ENCODE measurements around the gene PTGS1.

PTGS1 gene

GRCh38 chr9:122372856-122373845 is 2.3 kb downstream of the PTGS1 start:
- Mint-ChIP-seq H3K9me3 (peaks cover 2% of the 10 kb centered on the region), H3K27ac (no peak overlapping the region), H3K4me3 (no peak overlapping the region), H3K27me3 (no peaks in the 10 kb centered on the region), H3K4me1 (peaks cover 39% of the 10 kb centered on the region), H3K36me3 (peaks cover 6% of the 10 kb centered on the region)
- DNase-seq (ENCODE audit: low spot score in 2 of 2) (no peak), ATAC-seq (ENCODE audit: low read depth) (no peak)

- H3K27me3 Mint-ChIP-seq: no peaks in the 10 kb centered on the region
- H3K4me3 Mint-ChIP-seq: no peak overlapping the region
- H3K4me1 Mint-ChIP-seq: peaks cover 38% of the 10 kb centered on the region
- ATAC-seq (ENCODE audit: low read depth) (no peak), DNase-seq (ENCODE audit: low spot score in 2 of 2) (no peak)
- H3K36me3 Mint-ChIP-seq: peaks cover 24% of the 10 kb centered on the region
- H3K27ac Mint-ChIP-seq: no peak overlapping the region
- H3K9me3 Mint-ChIP-seq: no peaks in the 10 kb centered on the region
Measured at GRCh38 chr9:122374885-122375420, 4.1 kb downstream of the PTGS1 start.

- H3K4me3 Mint-ChIP-seq: no peak overlapping the region
- ATAC-seq (ENCODE audit: low read depth): no peak
- no peaks in the 10 kb centered on the region for H3K27me3 Mint-ChIP-seq
- peaks cover 25% of the 10 kb centered on the region for H3K4me1 Mint-ChIP-seq
- no peak for DNase-seq (ENCODE audit: low spot score in 2 of 2)
- peaks cover 30% of the 10 kb centered on the region for H3K36me3 Mint-ChIP-seq
- no peak overlapping the region for H3K27ac Mint-ChIP-seq
- no peaks in the 10 kb centered on the region for H3K9me3 Mint-ChIP-seq
Measured at GRCh38 chr9:122376796-122377195, 6.0 kb downstream of the PTGS1 start.

- H3K27ac Mint-ChIP-seq: no peak overlapping the region
- H3K9me3 Mint-ChIP-seq: no peaks in the 10 kb centered on the region
- H3K27me3 Mint-ChIP-seq: no peaks in the 10 kb centered on the region
- ATAC-seq (ENCODE audit: low read depth): no peak
- peaks cover 30% of the 10 kb centered on the region for H3K36me3 Mint-ChIP-seq
- no peak overlapping the region for H3K4me3 Mint-ChIP-seq
- DNase-seq (ENCODE audit: low spot score in 2 of 2): no peak
- H3K4me1 Mint-ChIP-seq: peaks cover 21% of the 10 kb centered on the region
Measured at GRCh38 chr9:122377241-122378164, 6.7 kb downstream of the PTGS1 start.

GRCh38 chr9:122378236-122378635 is 7.4 kb downstream of the PTGS1 start:
- peaks cover 17% of the 10 kb centered on the region for H3K4me1 Mint-ChIP-seq
- no peaks in the 10 kb centered on the region for H3K27me3 Mint-ChIP-seq
- ATAC-seq (ENCODE audit: low read depth) (no peak), DNase-seq (ENCODE audit: low spot score in 2 of 2) (no peak)
- H3K4me3 Mint-ChIP-seq: no peak overlapping the region
- no peak overlapping the region for H3K27ac Mint-ChIP-seq
- H3K36me3 Mint-ChIP-seq: peaks cover 35% of the 10 kb centered on the region
- no peaks in the 10 kb centered on the region for H3K9me3 Mint-ChIP-seq

GRCh38 chr9:122379340-122379739 is 8.5 kb downstream of the PTGS1 start:
- Mint-ChIP-seq H3K27me3 (no peaks in the 10 kb centered on the region), H3K27ac (no peak overlapping the region), H3K9me3 (no peaks in the 10 kb centered on the region), H3K4me1 (peaks cover 17% of the 10 kb centered on the region), H3K36me3 (peaks cover 35% of the 10 kb centered on the region), H3K4me3 (no peak overlapping the region)
- ATAC-seq (ENCODE audit: low read depth) (no peak), DNase-seq (ENCODE audit: low spot score in 2 of 2) (no peak)

GRCh38 chr9:122380293-122380692 is 9.5 kb downstream of the PTGS1 start:
- H3K36me3 Mint-ChIP-seq: peaks cover 38% of the 10 kb centered on the region
- DNase-seq (ENCODE audit: low spot score in 2 of 2) (no peak), ATAC-seq (ENCODE audit: low read depth) (no peak)
- H3K4me3 Mint-ChIP-seq: no peak overlapping the region
- H3K27ac Mint-ChIP-seq: no peak overlapping the region
- H3K4me1 Mint-ChIP-seq: peaks cover 17% of the 10 kb centered on the region
- no peaks in the 10 kb centered on the region for H3K9me3 Mint-ChIP-seq
- H3K27me3 Mint-ChIP-seq: no peaks in the 10 kb centered on the region

- Mint-ChIP-seq H3K27me3 (no peaks in the 10 kb centered on the region), H3K4me3 (no peak overlapping the region)
Measured at GRCh38 chr9:122381206-122381950, 10.6 kb downstream of the PTGS1 start.

GRCh38 chr9:122382901-122383850 is 12.4 kb downstream of the PTGS1 start:
- Mint-ChIP-seq H3K4me1 (peaks cover 6% of the 10 kb centered on the region), H3K27ac (no peak overlapping the region), H3K4me3 (no peak overlapping the region), H3K9me3 (no peaks in the 10 kb centered on the region), H3K27me3 (no peaks in the 10 kb centered on the region), H3K36me3 (peaks cover 51% of the 10 kb centered on the region)
- no peak for DNase-seq (ENCODE audit: low spot score in 2 of 2)
- ATAC-seq (ENCODE audit: low read depth): no peak

More at GRCh38 chr9:122381206-122381950, 10.6 kb downstream of the PTGS1 start:
- Mint-ChIP-seq H3K4me1 (peaks cover 11% of the 10 kb centered on the region), H3K36me3 (peaks cover 47% of the 10 kb centered on the region), H3K27ac (no peak overlapping the region), H3K9me3 (no peaks in the 10 kb centered on the region)
- ATAC-seq (ENCODE audit: low read depth) (no peak), DNase-seq (ENCODE audit: low spot score in 2 of 2) (no peak)

GRCh38 chr9:122383992-122384461 is 13.2 kb downstream of the PTGS1 start:
- Mint-ChIP-seq H3K4me1 (peaks cover 6% of the 10 kb centered on the region), H3K36me3 (peaks cover 43% of the 10 kb centered on the region), H3K27me3 (no peaks in the 10 kb centered on the region), H3K9me3 (no peaks in the 10 kb centered on the region), H3K27ac (no peak overlapping the region), H3K4me3 (no peak overlapping the region)
- ATAC-seq (ENCODE audit: low read depth) (no peak), DNase-seq (ENCODE audit: low spot score in 2 of 2) (no peak)

GRCh38 chr9:122386311-122386872 is 15.6 kb downstream of the PTGS1 start:
- no peak for DNase-seq (ENCODE audit: low spot score in 2 of 2)
- Mint-ChIP-seq H3K27me3 (no peaks in the 10 kb centered on the region), H3K4me1 (peaks cover 14% of the 10 kb centered on the region), H3K36me3 (peaks cover 31% of the 10 kb centered on the region), H3K4me3 (no peak overlapping the region), H3K9me3 (no peaks in the 10 kb centered on the region), H3K27ac (no peak overlapping the region)
- ATAC-seq (ENCODE audit: low read depth): no peak

- Mint-ChIP-seq H3K27me3 (no peaks in the 10 kb centered on the region), H3K4me1 (peaks cover 14% of the 10 kb centered on the region)
Measured at GRCh38 chr9:122387536-122387935, 16.7 kb downstream of the PTGS1 start.

More at GRCh38 chr9:122387536-122387935, 16.7 kb downstream of the PTGS1 start:
- Mint-ChIP-seq H3K9me3 (no peaks in the 10 kb centered on the region), H3K4me3 (no peak overlapping the region), H3K36me3 (peaks cover 28% of the 10 kb centered on the region), H3K27ac (peak overlapping the region; percentile 14)
- DNase-seq (ENCODE audit: low spot score in 2 of 2): no peak
- no peak for ATAC-seq (ENCODE audit: low read depth)

Measured in memory B cell (primary cell).